HG03442 (cell line): ENCODE data around the gene HOXA2.
A peak's percentile ranks its signal among the peaks of the same experiment; 100 is the strongest.

Experiments used
- ATAC-seq: cut with Tn5 transposase; IDR thresholded peaks from one replicate; pipeline ENCODE4 v1.9.1; 2021; ENCODE audit warnings: mild to moderate bottlenecking, moderate library complexity; ENCODE audit not compliant: unreplicated experiment

Gene HOXA2

GRCh38 chr7:27102581-27103442 lies at the start of gene HOXA2:
Gene HOXA2 (minus strand): TSS chr7:27102683. CDS start chr7:27102500, 183 bp downstream.
- no peak for ATAC-seq

- ATAC-seq = no peak
Measured at GRCh38 chr7:27151341-27151930, 49.0 kb upstream of the HOXA2 start.

- peak; percentile 81 for ATAC-seq
Measured at GRCh38 chr7:27150568-27151340, 48.3 kb upstream of the HOXA2 start.

GRCh38 chr7:27149842-27150567 lies 47.5 kb upstream of the HOXA2 start:
- no peak for ATAC-seq

- no peak for ATAC-seq
Measured at GRCh38 chr7:27148756-27149641, 46.5 kb upstream of the HOXA2 start.

- ATAC-seq = no peak
Measured at GRCh38 chr7:27148031-27148755, 45.7 kb upstream of the HOXA2 start.

- ATAC-seq = no peak
Measured at GRCh38 chr7:27147199-27148030, 44.9 kb upstream of the HOXA2 start, which contains the start of gene HOXA6. Gene HOXA6 (minus strand): TSS chr7:27147774. CDS start chr7:27147749, 25 bp downstream.

- ATAC-seq = no peak
Measured at GRCh38 chr7:27146491-27147198, 44.2 kb upstream of the HOXA2 start.

- no peak for ATAC-seq
Measured at GRCh38 chr7:27145914-27146412, 43.5 kb upstream of the HOXA2 start.

GRCh38 chr7:27145165-27145913 lies 42.9 kb upstream of the HOXA2 start:
- no peak for ATAC-seq

- ATAC-seq = no peak
Measured at GRCh38 chr7:27144781-27145164, 42.3 kb upstream of the HOXA2 start.

- no peak for ATAC-seq
Measured at GRCh38 chr7:27143950-27144780, 41.7 kb upstream of the HOXA2 start.

GRCh38 chr7:27143023-27143949 lies 40.8 kb upstream of the HOXA2 start, which contains the start of gene HOXA5:
Gene HOXA5 (minus strand): TSS chr7:27143681. CDS start chr7:27143607, 74 bp downstream.
- ATAC-seq = no peak

- ATAC-seq = no peak
Measured at GRCh38 chr7:27142580-27143022, 40.1 kb upstream of the HOXA2 start.
